T-cell (primary cell): ENCODE data around the gene RNF123. TPM values are rescaled to one million over a fixed set of nuclear protein-coding genes. Genes with fewer than 3 reads are reported as not detected.

Source experiments
- ATAC-seq, 4 experiments: fragments of 200-7000 bp in 3 of 4; fragments of 150-1000 bp in 1 of 4; cut with Tn5 transposase; replicated peaks in 1 of 4; 1 replicate in 3 of 4; 2 replicates in 1 of 4; pipeline ENCODE4 v1.10.0; 2021; ENCODE audit warnings: moderate library complexity in 3 of 4, mild to moderate bottlenecking in 2 of 4, moderate number of reproducible peaks in 1 of 4
- CTCF ChIA-PET, 2 donors: fragments of 300-600 bp; sonication (Branson Sonifier 250); formaldehyde crosslinking; loops; one replicate each; lab custom pipeline; 2022; ENCODE audit warnings: antibody characterized with exemption in 2 of 2; lab: Charles Lee
- POLR2A ChIA-PET, 2 donors: fragments of 300-600 bp; sonication (Branson Sonifier 250); formaldehyde crosslinking; loops; one replicate each; lab custom pipeline; 2022; ENCODE audit warnings: antibody characterized with exemption in 2 of 2; lab: Charles Lee
- DNase-seq, 35 experiments: peaks; one replicate each; pipeline versions ENCODE4 v3.0.0 to v3.0.0-alpha.2; 2013 to 2023
- H3K27ac ChIP-seq: one replicate; pipeline ENCODE4 v1.5.1; 2013; ENCODE audit warnings: low read length
- H3K27me3 ChIP-seq, 2 experiments: replicated peaks in 1 of 2; 1 replicate in 1 of 2; 2 replicates in 1 of 2; pipeline versions ENCODE4 v1.6.1 to v1.7.0; 2013; ENCODE audit warnings: low read length in 1 of 2, mixed read lengths in 1 of 2; ENCODE audit not compliant: control insufficient read depth in 2 of 2, insufficient read depth in 2 of 2; ENCODE audit errors: extremely low read depth in 1 of 2
- H3K36me3 ChIP-seq, 2 donors: 1 replicate in 1 of 2; 2 replicates in 1 of 2; pipeline versions ENCODE4 v1.6.1 to v1.7.0; 2013; ENCODE audit warnings: low read length in 1 of 2; ENCODE audit not compliant: control insufficient read depth in 2 of 2, insufficient read depth in 1 of 2; ENCODE audit errors: extremely low read depth in 1 of 2
- H3K4me1 ChIP-seq, 2 experiments: 1 replicate in 1 of 2; 2 replicates in 1 of 2; pipeline versions ENCODE4 v1.6.1 to v1.7.0; 2013; ENCODE audit warnings: low read length in 2 of 2, mixed read lengths in 1 of 2; ENCODE audit not compliant: insufficient read depth in 2 of 2, control insufficient read depth in 1 of 2; ENCODE audit errors: extremely low read depth in 1 of 2
- H3K4me3 ChIP-seq, 2 donors: 1 replicate in 1 of 2; 2 replicates in 1 of 2; pipeline versions ENCODE4 v1.5.1 to v1.7.0; 2013; ENCODE audit warnings: mild to moderate bottlenecking in 2 of 2, low read length in 1 of 2, moderate library complexity in 1 of 2; ENCODE audit not compliant: control insufficient read depth in 1 of 2; ENCODE audit errors: extremely low read depth in 1 of 2
- H3K9me3 ChIP-seq: 2 replicates; pipeline ENCODE4 v1.7.0; 2013
- H3K27ac Mint-ChIP-seq, 2 donors: one replicate each; pipeline ENCODE4 v1.8.0; 2020 to 2021; ENCODE audit warnings: mild to moderate bottlenecking in 2 of 2, mixed read lengths in 2 of 2
- H3K27me3 Mint-ChIP-seq, 2 donors: one replicate each; pipeline ENCODE4 v1.8.0; 2021 to 2022; ENCODE audit warnings: mixed read lengths in 2 of 2
- H3K36me3 Mint-ChIP-seq: one replicate; pipeline ENCODE4 v1.8.0; 2021; ENCODE audit warnings: mixed read lengths
- H3K4me1 Mint-ChIP-seq, 3 donors: one replicate each; pipeline ENCODE4 v1.8.0; 2020 to 2022; ENCODE audit warnings: mixed read lengths in 3 of 3, mild to moderate bottlenecking in 1 of 3
- H3K4me3 Mint-ChIP-seq, 3 donors: one replicate each; pipeline ENCODE4 v1.8.0; 2020 to 2022; ENCODE audit warnings: mild to moderate bottlenecking in 3 of 3, mixed read lengths in 3 of 3, moderate library complexity in 3 of 3
- H3K9me3 Mint-ChIP-seq, 3 donors: one replicate each; pipeline ENCODE4 v1.8.0; 2020 to 2022; ENCODE audit warnings: mixed read lengths in 3 of 3
- WGBS: methylation state at CpG from one replicate; pipeline ENCODE4 v1.1.5; 2013; ENCODE audit warnings: missing lambda C conversion rate; ENCODE audit not compliant: insufficient coverage; 5-methylcytosine and 5-hydroxymethylcytosine counted together
- total RNA-seq, 35 experiments: library from RNA in 6 of 35; stranded (reverse) in 6 of 35; fragments of 120-200 nt in 1 of 35; gene quantifications; one replicate each; pipeline versions ENCODE4 v1.2.1 to v1.2.4 and lab custom pipeline; 2013 to 2026

Gene RNF123
- total RNA-seq, 5 donors from 2014 or later (not counting 1 experiment from before 2014, with no cell fraction given), result 40.9 to 79.8 (median 72.8) TPM

GRCh38 chr3:49673715-49674496 lies 15.5 kb upstream of the RNF123 start, which contains the start of gene APEH:
Gene APEH, plus strand, starts transcription at chr3:49674351. Its CDS starts 51 bp downstream, at chr3:49674402.
- CTCF ChIA-PET, result interaction anchor here (3.2 to 3.3 kb wide), 2 partner anchors 134 kb away, joined by 33 to 66 read pairs; no protein-coding TSS in a partner anchor
- ATAC-seq (peak; percentile 85 to 89 (median 86)), DNase-seq (peak; percentile 91 to 99 (median 95))
- Histone ChIP-seq H3K4me3 (peak within 1 kb of the TSS; percentile 63 to 80), H3K27me3 (no peaks in the 10 kb centered on the region), H3K9me3 (no peaks in the 10 kb centered on the region), H3K4me1 (peaks cover 12 to 41% of the 10 kb centered on the region in 2 experiments), H3K27ac (peak within 1 kb of the TSS; percentile 90), H3K36me3 (peaks cover 7 to 34% of the 10 kb centered on the region in 2 donors)
- POLR2A ChIA-PET, result interaction anchor here in 1 of 2 donors (0.7 kb wide), 1 partner anchor 134 kb away, joined by 3 read pairs; no protein-coding TSS in a partner anchor
- WGBS, result under 1% methylated on average over 70 of the region's 71 CpGs
- Mint-ChIP-seq H3K4me3 (peak within 1 kb of the TSS; percentile 87 to 93 (median 90)), H3K9me3 (no peaks in the 10 kb centered on the region), H3K36me3 (peaks cover 23% of the 10 kb centered on the region), H3K27ac (peak within 1 kb of the TSS; percentile 93 to 97), H3K27me3 (no peaks in the 10 kb centered on the region), H3K4me1 (peaks cover 41 to 42% (median 42%) of the 10 kb centered on the region in 3 donors)

DNA sequence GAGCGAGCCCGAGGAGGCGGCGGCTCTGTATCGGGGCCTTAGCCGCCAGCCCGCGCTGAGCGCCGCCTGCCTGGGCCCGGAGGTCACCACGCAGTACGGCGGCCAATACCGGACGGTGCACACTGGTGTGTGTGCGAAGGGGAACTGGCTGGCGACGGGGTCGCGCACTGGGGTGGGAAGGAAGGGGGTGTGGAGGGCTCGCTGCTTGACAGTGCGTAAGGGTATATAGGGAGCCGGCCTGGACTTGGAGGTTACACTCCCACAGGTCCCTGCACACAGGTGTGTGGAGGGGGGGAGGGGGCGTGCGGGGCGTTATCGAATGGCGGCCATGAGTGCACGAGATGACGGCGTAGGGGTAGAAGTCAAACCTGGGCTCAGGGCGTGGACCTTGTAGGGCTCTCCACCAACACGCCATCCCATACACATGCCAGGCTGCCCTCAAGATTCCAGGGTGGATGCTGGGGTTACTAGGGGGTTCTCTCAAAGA lies 14.8 kb upstream of the RNF123 start:
- H3K27ac ChIP-seq, result no peak overlapping the region
- H3K4me1 Mint-ChIP-seq, result peaks cover 41 to 42% (median 42%) of the 10 kb centered on the region in 3 donors
- CTCF ChIA-PET, result no interaction called here
- ATAC-seq, result peak; percentile 4 to 7 (median 6)
- no peaks in the 10 kb centered on the region for H3K9me3 ChIP-seq
- no peaks in the 10 kb centered on the region for H3K27me3 Mint-ChIP-seq
- peaks cover 26% of the 10 kb centered on the region for H3K36me3 Mint-ChIP-seq
- peaks cover 7 to 41% of the 10 kb centered on the region in 2 donors for H3K36me3 ChIP-seq
- H3K4me3 Mint-ChIP-seq, result peak overlapping the region; percentile 87 to 93 (median 90)
- H3K4me3 ChIP-seq, result peak overlapping the region; percentile 63 to 80
- 0% methylated on average over 24 of the region's 34 CpGs for WGBS
- POLR2A ChIA-PET, result no interaction called here
- peak overlapping the region in 1 of 2 donors; percentile 73 for H3K27ac Mint-ChIP-seq
- H3K9me3 Mint-ChIP-seq, result no peaks in the 10 kb centered on the region
- peaks cover 12 to 41% of the 10 kb centered on the region in 2 experiments for H3K4me1 ChIP-seq
- DNase-seq, result peak in 18 of 35 experiments; percentile 11 to 38 (median 22)
- H3K27me3 ChIP-seq, result no peaks in the 10 kb centered on the region

GRCh38 chr3:49675912-49676311 lies 13.4 kb upstream of the RNF123 start:
- H3K9me3 ChIP-seq, result no peaks in the 10 kb centered on the region
- H3K4me3 ChIP-seq, result no peak overlapping the region
- no peaks in the 10 kb centered on the region for H3K9me3 Mint-ChIP-seq
- POLR2A ChIA-PET, result no interaction called here
- H3K27ac Mint-ChIP-seq, result no peak overlapping the region
- peak overlapping the region; percentile 25 to 93 (median 47) for H3K4me3 Mint-ChIP-seq
- H3K27me3 ChIP-seq, result no peaks in the 10 kb centered on the region
- CTCF ChIA-PET, result interaction anchor here in 1 of 2 donors (1.7 kb wide), 1 partner anchor 136 kb away, joined by 7 read pairs; no protein-coding TSS in a partner anchor
- WGBS, result 95% methylated on average over 11 of the region's 11 CpGs
- no peaks in the 10 kb centered on the region for H3K27me3 Mint-ChIP-seq
- H3K36me3 ChIP-seq, result peaks cover 7 to 54% of the 10 kb centered on the region in 2 donors
- peaks cover 33% of the 10 kb centered on the region for H3K36me3 Mint-ChIP-seq
- ATAC-seq (no peak), DNase-seq (no peak)
- H3K27ac ChIP-seq, result no peak overlapping the region
- peaks cover 41 to 47% (median 44%) of the 10 kb centered on the region in 3 donors for H3K4me1 Mint-ChIP-seq
- H3K4me1 ChIP-seq, result peaks cover 12 to 41% of the 10 kb centered on the region in 2 experiments

GRCh38 chr3:49680493-49681231 lies 8.7 kb upstream of the RNF123 start:
- ATAC-seq (no peak), DNase-seq (no peak)
- CTCF ChIA-PET, result no interaction called here
- H3K9me3 Mint-ChIP-seq, result no peaks in the 10 kb centered on the region
- peaks cover 38% of the 10 kb centered on the region for H3K36me3 Mint-ChIP-seq
- H3K27me3 ChIP-seq, result peaks cover 0 to under 1% of the 10 kb centered on the region in 2 experiments
- H3K36me3 ChIP-seq, result peaks cover 17 to 83% of the 10 kb centered on the region in 2 donors
- peaks cover 2 to 23% of the 10 kb centered on the region in 2 experiments for H3K4me1 ChIP-seq
- H3K9me3 ChIP-seq, result no peaks in the 10 kb centered on the region
- no peak overlapping the region for H3K27ac Mint-ChIP-seq
- no peak overlapping the region for H3K4me3 Mint-ChIP-seq
- H3K27ac ChIP-seq, result no peak overlapping the region
- 91% methylated on average over 4 of the region's 7 CpGs for WGBS
- POLR2A ChIA-PET, result interaction anchor here in 1 of 2 donors (0.5 kb wide), 1 partner anchor 410 kb away, joined by 3 read pairs; no protein-coding TSS in a partner anchor
- H3K4me1 Mint-ChIP-seq, result peaks cover 8 to 25% (median 23%) of the 10 kb centered on the region in 3 donors
- peaks cover 0 to 1% of the 10 kb centered on the region in 2 donors for H3K27me3 Mint-ChIP-seq
- H3K4me3 ChIP-seq, result no peak overlapping the region

- Histone ChIP-seq H3K27me3 (peaks cover 0 to 5% of the 10 kb centered on the region in 2 experiments), H3K36me3 (peaks cover 17 to 78% of the 10 kb centered on the region in 2 donors), H3K27ac (no peak overlapping the region), H3K4me1 (peaks cover 0 to 23% of the 10 kb centered on the region in 2 experiments), H3K9me3 (no peaks in the 10 kb centered on the region), H3K4me3 (no peak overlapping the region)
- H3K36me3 Mint-ChIP-seq, result peaks cover 33% of the 10 kb centered on the region
- peaks cover 0 to 1% of the 10 kb centered on the region in 2 donors for H3K27me3 Mint-ChIP-seq
- H3K27ac Mint-ChIP-seq, result no peak overlapping the region
- no peak for ATAC-seq
- ChIA-PET CTCF (no interaction called here), POLR2A (no interaction called here)
- DNase-seq, result no peak
- H3K4me1 Mint-ChIP-seq, result peaks cover 5 to 20% (median 19%) of the 10 kb centered on the region in 3 donors
- H3K4me3 Mint-ChIP-seq, result no peak overlapping the region
- H3K9me3 Mint-ChIP-seq, result no peaks in the 10 kb centered on the region
- WGBS, result 86% methylated on average over 1 of the region's 2 CpGs
These were observed 8.2 kb upstream of the RNF123 start for GRCh38 chr3:49681232-49681522.

DNA sequence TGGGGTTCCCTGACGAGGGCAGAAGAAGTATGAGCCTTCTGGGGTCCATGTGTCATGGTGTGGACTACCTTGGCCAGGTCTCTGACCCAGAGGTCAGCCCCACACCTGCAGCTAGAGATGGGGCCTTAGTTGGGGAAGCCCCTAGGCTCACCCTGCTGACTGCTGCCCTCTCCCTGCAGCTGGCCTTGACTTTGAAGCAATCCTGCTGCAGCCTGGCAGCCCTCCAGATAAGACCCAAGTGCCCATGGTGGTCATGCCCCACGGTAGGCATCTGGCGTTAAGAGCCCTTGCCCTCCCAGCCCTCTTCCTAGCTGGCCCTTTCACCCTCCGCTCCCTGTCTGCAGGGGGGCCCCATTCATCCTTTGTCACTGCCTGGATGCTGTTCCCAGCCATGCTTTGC lies 7.8 kb upstream of the RNF123 start:
- 97% methylated on average over 3 of the region's 4 CpGs for WGBS
- POLR2A ChIA-PET, result no interaction called here
- CTCF ChIA-PET, result no interaction called here

More for the DNA sequence above, 7.8 kb upstream of the RNF123 start:
- Histone ChIP-seq H3K27me3 (peaks cover 0 to 8% of the 10 kb centered on the region in 2 experiments), H3K4me1 (peaks cover 0 to 23% of the 10 kb centered on the region in 2 experiments), H3K27ac (no peak overlapping the region), H3K4me3 (no peak overlapping the region), H3K9me3 (no peaks in the 10 kb centered on the region), H3K36me3 (peaks cover 17 to 74% of the 10 kb centered on the region in 2 donors)
- no peaks in the 10 kb centered on the region for H3K9me3 Mint-ChIP-seq
- DNase-seq (no peak), ATAC-seq (no peak)
- H3K27me3 Mint-ChIP-seq, result peaks cover 0 to 1% of the 10 kb centered on the region in 2 donors
- no peak overlapping the region for H3K27ac Mint-ChIP-seq
- H3K36me3 Mint-ChIP-seq, result peaks cover 30% of the 10 kb centered on the region
- H3K4me3 Mint-ChIP-seq, result no peak overlapping the region
- peaks cover 5 to 20% (median 17%) of the 10 kb centered on the region in 3 donors for H3K4me1 Mint-ChIP-seq
